ENCODE measurements around the gene PCGF2.

The PCGF2 gene

GRCh38 chr17:38746004-38746848 lies 1.9 kb downstream of the PCGF2 start (continued):
- TF ChIP-seq PATZ1 (tag by site-specific recombination; IDR thresholded peaks at IDR 0.05) (peak; percentile 14), WT1 (tag by site-specific recombination; IDR thresholded peaks at IDR 0.05) (peak; percentile 89), ZFP41 (tag by site-specific recombination; IDR thresholded peaks at IDR 0.05; ENCODE audit: borderline replicate concordance) (no peak), ZNF530 (tag by site-specific recombination; IDR thresholded peaks at IDR 0.05; ENCODE audit: low read depth) (peak; percentile 89), ZNF350 (tag by site-specific recombination; IDR thresholded peaks at IDR 0.05) (no peak), ZFHX2 (tag by site-specific recombination; conservative IDR thresholded peaks at IDR 0.05) (peak; percentile 32), ZBTB6 (tag by site-specific recombination; IDR thresholded peaks at IDR 0.05) (0 out of 2 replicates have a peak, but pooled peaks have one; percentile 44), ZNF621 (tag by site-specific recombination; IDR thresholded peaks at IDR 0.05) (no peak), ZNF2 (tag by site-specific recombination; IDR thresholded peaks at IDR 0.05) (peak; percentile 91), KLF1 (tag by site-specific recombination; IDR thresholded peaks at IDR 0.05) (peak; percentile 84), KLF9 (tag by site-specific recombination; IDR thresholded peaks at IDR 0.05; ENCODE audit: low read depth) (peak; percentile 83), ZNF398 (tag by site-specific recombination; IDR thresholded peaks at IDR 0.05) (peak; percentile 88), EGR2 (tag by site-specific recombination; IDR thresholded peaks at IDR 0.05; ENCODE audit: low read depth) (peak; percentile 59), HIC1 (tag by site-specific recombination; IDR thresholded peaks at IDR 0.05) (no peak), PRDM6 (tag by site-specific recombination; IDR thresholded peaks at IDR 0.05) (no peak), ZNF768 (tag by site-specific recombination; IDR thresholded peaks at IDR 0.05) (no peak), ZNF24 (tag by site-specific recombination; IDR thresholded peaks at IDR 0.05) (no peak), ZNF600 (tag by site-specific recombination; IDR thresholded peaks at IDR 0.05) (peak; percentile 84; the same call in 1 of the 2 replicates), ZNF26 (tag by site-specific recombination; IDR thresholded peaks at IDR 0.05) (no peak), INSM2 (tag by site-specific recombination; IDR thresholded peaks at IDR 0.05) (peak; percentile 35; the same call in 1 of the 2 replicates), ZNF48 (tag by site-specific recombination; IDR thresholded peaks at IDR 0.05) (no peak), ZNF157 (tag by site-specific recombination; IDR thresholded peaks at IDR 0.05) (no peak), SP7 (tag by site-specific recombination; IDR thresholded peaks at IDR 0.05) (no peak), ZNF10 (tag by site-specific recombination; IDR thresholded peaks at IDR 0.05) (no peak), ZNF19 (tag by site-specific recombination; IDR thresholded peaks at IDR 0.05; ENCODE audit: low read depth) (no peak), ZSCAN4 (tag by site-specific recombination; IDR thresholded peaks at IDR 0.05) (peak; percentile 83)
